HEK293T (cell line): ENCODE measurements around the gene SLC6A17.

Source experiments
- CTCF ChIA-PET: fragments of 350-600 bp; formaldehyde crosslinking; extraction: SDS; loops from one replicate; lab custom pipeline; 2021; ENCODE audit warnings: antibody characterized with exemption, inconsistent platforms; lab: Yijun Ruan, JAX
- POLR2A ChIA-PET: fragments of 350-600 bp; formaldehyde crosslinking; extraction: SDS; loops from one replicate; lab custom pipeline; 2020; ENCODE audit warnings: antibody characterized with exemption, inconsistent platforms; lab: Yijun Ruan, JAX
- DNase-seq: peaks from one replicate; pipeline ENCODE4 v3.0.0; 2012; ENCODE audit warnings: mixed read lengths; ENCODE audit errors: extremely low spot score
- ARNT ChIP-seq: fragments of 450-650 bp; IDR thresholded peaks from 2 replicates; pipeline ENCODE4 v1.6.1; 2017; ENCODE audit warnings: mild to moderate bottlenecking
- BHLHE40 ChIP-seq: fragments of 450-650 bp; IDR thresholded peaks from 2 replicates; pipeline ENCODE4 v1.6.1; 2016; ENCODE audit warnings: mild to moderate bottlenecking, moderate library complexity, borderline replicate concordance
- CTBP1 ChIP-seq: fragments of 450-650 bp; IDR thresholded peaks from 2 replicates; pipeline ENCODE4 v1.6.1; 2016; ENCODE audit warnings: borderline replicate concordance
- ELF4 ChIP-seq: fragments of 450-650 bp; IDR thresholded peaks from 2 replicates; pipeline ENCODE4 v1.6.1; 2017; ENCODE audit warnings: antibody characterized with exemption
- FOXA1 ChIP-seq: fragments of 450-650 bp; IDR thresholded peaks from 2 replicates; pipeline ENCODE4 v1.6.1; 2016; ENCODE audit warnings: mild to moderate bottlenecking
- FOXK2 ChIP-seq: fragments of 450-650 bp; IDR thresholded peaks from 2 replicates; pipeline ENCODE4 v1.6.1; 2016; ENCODE audit warnings: mild to moderate bottlenecking
- FOXM1 ChIP-seq: fragments of 450-650 bp; IDR thresholded peaks from 2 replicates; pipeline ENCODE4 v1.6.1; 2017; ENCODE audit warnings: mild to moderate bottlenecking, borderline replicate concordance
- HDGF ChIP-seq: fragments of 450-650 bp; IDR thresholded peaks from 2 replicates; pipeline ENCODE4 v1.6.1; 2017; ENCODE audit warnings: antibody characterized with exemption, borderline replicate concordance
- L3MBTL2 ChIP-seq: fragments of 450-650 bp; conservative IDR thresholded peaks from 2 replicates; pipeline ENCODE4 v1.6.1; 2016; ENCODE audit warnings: mild to moderate bottlenecking
- LEF1 ChIP-seq: fragments of 450-650 bp; IDR thresholded peaks from 2 replicates; pipeline ENCODE4 v1.6.1; 2017; ENCODE audit warnings: mild to moderate bottlenecking, borderline replicate concordance
- NFRKB ChIP-seq: fragments of 450-650 bp; IDR thresholded peaks from 2 replicates; pipeline ENCODE4 v1.6.1; 2016; ENCODE audit warnings: mild to moderate bottlenecking, moderate library complexity
- SP1 ChIP-seq: fragments of 450-650 bp; IDR thresholded peaks from 2 replicates; pipeline ENCODE4 v1.6.1; 2017
- SUZ12 ChIP-seq: fragments of 450-650 bp; IDR thresholded peaks from 2 replicates; pipeline ENCODE4 v1.6.1; 2016; ENCODE audit warnings: mild to moderate bottlenecking
- TARDBP ChIP-seq: fragments of 450-650 bp; IDR thresholded peaks from 2 replicates; pipeline ENCODE4 v1.6.1; 2016
- ZNF384 ChIP-seq: fragments of 450-650 bp; IDR thresholded peaks from 2 replicates; pipeline ENCODE4 v1.6.1; 2016
- TF ChIP-seq, protein P1 (sequence below): fragments of 450-650 bp; IDR thresholded peaks from 2 replicates; pipeline ENCODE4 v1.6.1; 2016

Gene SLC6A17

DNA sequence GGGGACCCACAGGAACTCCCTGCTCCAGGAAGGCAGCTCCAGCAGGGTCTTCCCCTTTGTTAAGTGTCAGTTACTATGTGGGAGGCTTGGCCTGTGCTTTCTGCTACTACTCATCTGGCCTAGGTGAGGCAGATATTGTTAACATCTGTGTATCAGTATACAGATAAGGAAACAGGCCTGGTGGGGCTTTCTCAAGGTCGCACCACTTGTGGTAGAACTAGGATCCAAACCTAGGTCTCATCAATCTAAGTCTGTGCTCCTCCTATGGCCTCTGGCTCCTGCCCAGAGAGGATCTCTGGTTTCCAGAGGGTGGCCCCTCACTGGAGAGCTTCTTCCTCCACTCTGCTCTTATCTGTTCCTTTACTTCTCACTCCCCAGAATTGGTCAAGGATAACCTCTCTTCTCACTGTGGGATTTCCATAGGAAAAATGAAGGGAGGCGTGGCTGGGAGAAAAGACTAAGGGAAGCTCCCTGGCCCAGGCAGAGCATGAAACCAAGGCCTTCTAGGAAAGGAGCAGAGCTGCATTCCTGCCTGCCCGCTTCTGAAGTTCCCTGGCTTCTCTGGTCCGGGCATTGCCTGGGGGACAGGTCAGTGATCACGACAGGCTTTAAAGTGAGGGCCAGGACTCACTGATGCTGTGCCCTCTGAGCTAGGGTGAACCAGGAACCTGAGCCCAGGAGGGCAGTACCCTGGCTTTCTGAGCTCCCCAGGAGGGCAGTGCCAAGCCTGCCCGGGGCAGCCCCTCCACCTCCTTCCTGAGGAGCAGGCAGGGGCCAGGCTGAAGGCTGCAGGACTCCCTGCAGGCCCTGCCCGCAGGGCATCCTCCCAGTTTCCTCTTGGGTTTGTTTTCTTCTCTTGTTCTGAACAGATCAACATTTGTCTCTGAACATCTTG is 65.6 kb downstream of the SLC6A17 start:
- TF ChIP-seq FOXK2 (no peak), ZNF384 (no peak), ARNT (no peak), TARDBP (no peak), FOXA1 (no peak), LEF1 (no peak), L3MBTL2 (no peak), NFRKB (no peak), HDGF (no peak), FOXM1 (no peak), ELF4 (no peak), SUZ12 (no peak)
- TF ChIP-seq, protein P1, sequence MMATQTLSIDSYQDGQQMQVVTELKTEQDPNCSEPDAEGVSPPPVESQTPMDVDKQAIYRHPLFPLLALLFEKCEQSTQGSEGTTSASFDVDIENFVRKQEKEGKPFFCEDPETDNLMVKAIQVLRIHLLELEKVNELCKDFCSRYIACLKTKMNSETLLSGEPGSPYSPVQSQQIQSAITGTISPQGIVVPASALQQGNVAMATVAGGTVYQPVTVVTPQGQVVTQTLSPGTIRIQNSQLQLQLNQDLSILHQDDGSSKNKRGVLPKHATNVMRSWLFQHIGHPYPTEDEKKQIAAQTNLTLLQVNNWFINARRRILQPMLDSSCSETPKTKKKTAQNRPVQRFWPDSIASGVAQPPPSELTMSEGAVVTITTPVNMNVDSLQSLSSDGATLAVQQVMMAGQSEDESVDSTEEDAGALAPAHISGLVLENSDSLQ = no peak
- POLR2A ChIA-PET = interaction anchor here (1.2 to 2.1 kb wide), 2 partner anchors 122 to 123 kb away, joined by 3 to 8 read pairs; partner anchors contain the start of gene RBM15
- DNase-seq = no peak
- CTCF ChIA-PET = interaction anchor here (1.5 to 1.9 kb wide), 4 partner anchors 8 to 280 kb away, joined by 5 to 7 read pairs (median 6); no protein-coding TSS in a partner anchor

DNA sequence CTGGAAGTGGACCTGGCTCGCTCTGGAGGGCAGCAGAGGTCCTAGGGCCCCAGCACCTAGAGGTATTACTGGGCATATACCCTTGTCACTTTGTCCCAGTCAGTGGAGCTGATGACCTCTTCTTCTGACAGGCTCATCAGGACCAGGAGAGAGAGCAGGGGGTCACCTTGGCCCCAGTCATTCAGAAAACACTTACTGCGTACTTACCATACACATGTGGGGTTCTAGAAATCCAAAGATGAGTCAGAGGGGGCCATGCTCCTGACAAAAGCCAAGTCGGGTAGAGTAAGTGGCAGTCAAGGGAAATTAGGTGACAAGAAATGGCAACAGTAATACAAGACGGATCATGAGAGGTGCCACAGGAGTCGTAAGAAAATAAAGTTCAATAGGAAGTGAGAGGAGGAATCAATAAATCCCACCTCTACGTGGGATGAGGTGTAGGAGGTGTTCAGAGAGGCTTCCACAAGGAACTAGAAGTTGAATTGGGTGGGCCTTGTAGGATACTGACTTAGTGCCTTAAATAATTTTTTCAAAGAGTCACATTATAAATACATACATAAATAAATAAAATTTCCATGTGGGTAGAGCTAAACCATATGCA is 66.7 kb downstream of the SLC6A17 start:
- CTCF ChIA-PET = interaction anchor here (1.6 to 1.9 kb wide), 2 partner anchors 9 to 244 kb away, joined by 5 to 7 read pairs; no protein-coding TSS in a partner anchor
- POLR2A ChIA-PET = interaction anchor here (2.1 kb wide), 1 partner anchor 121 kb away, joined by 8 read pairs; no protein-coding TSS in a partner anchor
- TF ChIP-seq FOXM1 (no peak), ELF4 (no peak)
- DNase-seq = no peak

DNA sequence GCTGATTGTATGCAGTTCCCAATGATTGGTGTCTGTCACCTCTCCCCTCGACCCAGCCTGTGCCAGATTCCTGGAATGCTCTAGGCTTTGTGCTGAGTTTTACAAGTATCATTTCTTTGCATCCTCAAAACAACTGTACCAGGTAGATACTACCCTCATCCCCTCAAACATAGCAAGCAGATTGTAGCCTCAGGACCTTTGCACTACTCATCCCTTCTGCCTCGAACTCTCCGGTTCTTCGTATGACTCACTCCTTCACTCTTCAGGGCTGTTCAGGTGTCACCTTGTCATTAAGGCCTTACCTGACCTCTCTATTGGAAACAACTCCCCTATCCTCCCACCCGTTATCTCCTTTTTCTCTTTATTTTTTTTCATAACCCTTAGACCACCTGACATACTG is 67.8 kb downstream of the SLC6A17 start:
- POLR2A ChIA-PET = no interaction called here
- CTCF ChIA-PET = no interaction called here
- TF ChIP-seq TARDBP (no peak), BHLHE40 (no peak), HDGF (no peak), ELF4 (no peak), L3MBTL2 (no peak), SP1 (no peak), ARNT (no peak), FOXM1 (no peak), NFRKB (no peak), ZNF384 (no peak), SUZ12 (no peak)
- DNase-seq = no peak

DNA sequence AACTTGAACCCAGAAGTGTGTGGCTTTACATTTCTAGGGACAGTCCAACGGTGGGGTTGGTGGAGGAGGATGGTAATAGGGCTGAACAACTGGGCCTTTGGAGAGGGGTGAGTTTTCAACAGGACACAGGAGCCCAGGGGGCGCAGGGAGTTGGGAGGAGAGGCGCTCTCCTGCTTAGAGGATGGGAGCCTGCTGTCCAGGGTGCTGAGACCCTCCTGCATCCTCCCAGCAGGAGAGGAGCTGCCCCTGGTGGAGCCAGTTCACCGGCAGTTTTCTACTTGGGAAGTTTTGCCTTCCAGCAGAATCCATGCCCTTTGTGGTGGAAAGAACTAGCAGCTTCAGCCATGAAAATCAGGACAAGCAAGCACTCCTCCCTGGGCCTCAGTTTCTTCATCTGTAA is 68.4 kb downstream of the SLC6A17 start:
- CTCF ChIA-PET = interaction anchor here (0.8 kb wide), 1 partner anchor 11 kb away, joined by 4 read pairs; no protein-coding TSS in a partner anchor
- no peak for DNase-seq
- no peak for TF ChIP-seq ARNT
- no peak for TF ChIP-seq SUZ12
- no peak for TF ChIP-seq NFRKB
- TF ChIP-seq CTBP1 = no peak
- TF ChIP-seq TARDBP = no peak
- no peak for TF ChIP-seq FOXK2
- no peak for TF ChIP-seq FOXA1
- TF ChIP-seq HDGF = no peak
- no peak for TF ChIP-seq SP1
- no peak for TF ChIP-seq L3MBTL2
- TF ChIP-seq LEF1 = no peak
- no peak for TF ChIP-seq ZNF384
- no peak for TF ChIP-seq ELF4
- POLR2A ChIA-PET = no interaction called here

DNA sequence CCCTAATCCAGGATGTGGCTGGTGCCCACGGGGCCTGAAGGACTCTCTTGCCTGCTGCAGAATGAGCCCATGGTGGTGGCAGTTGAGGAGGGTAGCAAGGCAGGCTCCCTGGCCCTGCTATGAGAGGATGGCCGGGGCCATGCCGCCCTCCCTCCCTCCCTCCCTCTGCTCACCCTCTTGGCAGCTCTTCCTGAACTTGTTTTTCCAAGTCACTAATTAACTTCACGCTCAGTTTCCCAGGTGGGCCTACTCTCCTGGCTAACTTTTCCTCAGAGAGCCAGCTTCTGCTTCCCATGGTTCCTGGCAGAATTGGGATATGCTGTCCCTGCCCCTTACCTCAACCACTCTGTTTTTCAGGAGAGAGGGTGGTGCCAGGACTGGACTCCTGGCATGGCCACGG is 70.0 kb downstream of the SLC6A17 start:
- POLR2A ChIA-PET = no interaction called here
- TF ChIP-seq ELF4 (no peak), FOXK2 (no peak), HDGF (no peak), NFRKB (no peak), SUZ12 (no peak), ZNF384 (no peak), BHLHE40 (no peak), CTBP1 (no peak), FOXA1 (no peak), FOXM1 (no peak), ARNT (no peak), LEF1 (no peak), TARDBP (no peak), SP1 (no peak)
- TF ChIP-seq, protein P1 = no peak
- DNase-seq = no peak
- CTCF ChIA-PET = no interaction called here

DNA sequence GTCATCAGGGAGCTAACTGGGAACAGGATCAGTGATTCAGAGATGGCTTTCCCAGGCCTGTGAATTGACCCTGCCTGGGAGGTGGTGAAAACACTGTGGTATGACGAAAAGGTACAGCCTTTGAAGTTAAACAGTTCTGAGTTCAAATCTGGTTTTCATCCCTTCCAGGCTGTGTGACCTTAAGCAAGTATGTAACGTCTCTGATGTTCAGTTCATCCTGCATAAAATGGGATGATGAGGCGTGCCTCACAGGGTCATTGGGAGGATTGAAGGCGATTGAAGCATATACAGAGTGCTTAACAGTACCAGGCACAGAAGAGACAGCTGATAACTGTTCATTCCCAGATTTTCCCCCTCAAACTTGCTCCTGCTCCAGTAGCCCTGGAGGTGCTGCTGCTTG is 70.8 kb downstream of the SLC6A17 start:
- ChIA-PET CTCF (interaction anchor here (1.4 kb wide), 1 partner anchor 13 kb away, joined by 5 read pairs; no protein-coding TSS in a partner anchor), POLR2A (no interaction called here)
- DNase-seq = no peak
- TF ChIP-seq NFRKB (no peak), TARDBP (no peak), CTBP1 (no peak), SUZ12 (no peak), FOXM1 (no peak), ZNF384 (no peak), FOXA1 (no peak), SP1 (no peak), HDGF (no peak), BHLHE40 (no peak), ARNT (no peak), FOXK2 (no peak), L3MBTL2 (no peak), ELF4 (no peak), LEF1 (no peak)
- TF ChIP-seq, protein P1 = no peak
